HG03039 (cell line): ENCODE results near the gene TMEM237.
"Not testable (repeated sequence)": the region's sequence is repeated elsewhere in the genome, so short reads cannot be mapped to it uniquely, and the experiment has no call there.

ENCODE experiments used
- ATAC-seq: cut with Tn5 transposase; IDR thresholded peaks from one replicate; pipeline ENCODE4 v1.9.1; 2021; ENCODE audit warnings: mild to moderate bottlenecking, moderate library complexity; ENCODE audit not compliant: unreplicated experiment

The TMEM237 gene

GRCh38 chr2:201643216-201643890 lies at the start of gene TMEM237:
TMEM237 (minus strand) TSS chr2:201643503; CDS start chr2:201643400, 103 bp downstream.
- ATAC-seq: peak; percentile 36

- no peak for ATAC-seq
Measured at GRCh38 chr2:201685156-201685555, 41.9 kb upstream of the TMEM237 start.

- ATAC-seq: no peak
Measured at GRCh38 chr2:201680743-201681142, 37.4 kb upstream of the TMEM237 start.

- no peak for ATAC-seq
Measured at GRCh38 chr2:201678401-201678800, 35.1 kb upstream of the TMEM237 start.

GRCh38 chr2:201675454-201675853 lies 32.2 kb upstream of the TMEM237 start:
- no peak for ATAC-seq

GRCh38 chr2:201674794-201675193 lies 31.5 kb upstream of the TMEM237 start:
- ATAC-seq: no peak

- ATAC-seq: no peak
Measured at GRCh38 chr2:201674298-201674697, 31.0 kb upstream of the TMEM237 start.

- no peak for ATAC-seq
Measured at GRCh38 chr2:201673546-201673945, 30.2 kb upstream of the TMEM237 start.

GRCh38 chr2:201671205-201671604 lies 27.9 kb upstream of the TMEM237 start:
- not testable (repeated sequence) for ATAC-seq

- no peak for ATAC-seq
Measured at GRCh38 chr2:201669865-201670264, 26.6 kb upstream of the TMEM237 start.

GRCh38 chr2:201668402-201668910 lies 25.2 kb upstream of the TMEM237 start:
- ATAC-seq: no peak

GRCh38 chr2:201664334-201664733 lies 21.0 kb upstream of the TMEM237 start:
- ATAC-seq: no peak

- ATAC-seq: no peak
Measured at GRCh38 chr2:201661366-201661765, 18.1 kb upstream of the TMEM237 start.

GRCh38 chr2:201660293-201660895 lies 17.1 kb upstream of the TMEM237 start:
- no peak for ATAC-seq

GRCh38 chr2:201656740-201657139 lies 13.4 kb upstream of the TMEM237 start:
- ATAC-seq: no peak

- no peak for ATAC-seq
Measured at GRCh38 chr2:201656102-201656501, 12.8 kb upstream of the TMEM237 start.

GRCh38 chr2:201654616-201655384 lies 11.5 kb upstream of the TMEM237 start:
- ATAC-seq: no peak

- no peak for ATAC-seq
Measured at GRCh38 chr2:201653221-201653620, 9.9 kb upstream of the TMEM237 start.

- ATAC-seq: no peak
Measured at GRCh38 chr2:201649442-201649841, 6.1 kb upstream of the TMEM237 start.

GRCh38 chr2:201647431-201647830 lies 4.1 kb upstream of the TMEM237 start:
- no peak for ATAC-seq

GRCh38 chr2:201644001-201644400 lies 698 bp upstream of the TMEM237 start:
- ATAC-seq: no peak
